GM12878 (cell line): ENCODE results near the gene PHF21B. TPM values are rescaled to one million over a fixed set of nuclear protein-coding genes. Genes with fewer than 3 reads are reported as not detected.

Experiments used
- ATAC-seq: fragments of 200-7000 bp; cut with Tn5 transposase; 3 replicates; pipeline ENCODE4 v1.9.1; 2020; ENCODE audit warnings: mild to moderate bottlenecking, moderate library complexity
- BruUV-seq: library from RNA; stranded (reverse); fragments of 400-500 nt; replicated peaks from 2 replicates; lab custom pipeline; 2021; lab: Mats Ljungman, UMichigan
- CTCF ChIA-PET: fragments of 300-600 bp; sonication (Branson Sonifier 250); formaldehyde crosslinking; extraction: SDS; loops from one replicate; lab custom pipeline; 2021; ENCODE audit warnings: inconsistent platforms; lab: Yijun Ruan, JAX
- POLR2A ChIA-PET: fragments of 350-600 bp; formaldehyde crosslinking; extraction: SDS; loops from one replicate; lab custom pipeline; 2021; ENCODE audit warnings: inconsistent platforms; lab: Charles Lee
- RAD21 ChIA-PET: fragments of 300-600 bp; sonication (Branson Sonifier 250); formaldehyde crosslinking; loops from one replicate; lab custom pipeline; 2023; ENCODE audit warnings: antibody characterized with exemption; ENCODE audit not compliant: unreplicated experiment; lab: Charles Lee
- SMC1A ChIA-PET: fragments of 300-600 bp; sonication (Branson Sonifier 250); formaldehyde crosslinking; loops from one replicate; lab custom pipeline; 2023; ENCODE audit not compliant: unreplicated experiment, uncharacterized antibody; lab: Charles Lee
- DNase-seq: peaks from one replicate; pipeline ENCODE4 v3.0.0-alpha.2; 2011; ENCODE audit warnings: low read depth, low spot score
- FAIRE-seq: peaks from 3 replicates; lab custom pipeline; 2011; peaks lifted over from hg19 to GRCh38; lab: Jason Lieb, UNC
- H2AFZ ChIP-seq: 2 replicates; pipeline ENCODE4 v1.6.0; 2011; ENCODE audit warnings: low read depth, low read length, control low read depth; ENCODE audit not compliant: control insufficient read depth
- H3K27ac ChIP-seq: 2 replicates; pipeline ENCODE4 v1.5.1; 2011; ENCODE audit warnings: control low read depth; ENCODE audit not compliant: control insufficient read depth, insufficient read depth
- H3K27me3 ChIP-seq, 2 experiments: replicated peaks in 1 of 2; 2 replicates each; pipeline versions ENCODE4 v1.6.0 to v1.6.1; 2011; ENCODE audit warnings: low read length in 1 of 2; ENCODE audit not compliant: control insufficient read depth in 2 of 2, insufficient read depth in 2 of 2
- H3K36me3 ChIP-seq, 2 experiments: 2 replicates each; pipeline ENCODE4 v1.5.1; 2011; ENCODE audit warnings: low read length in 1 of 2; ENCODE audit not compliant: control insufficient read depth in 2 of 2, insufficient read depth in 2 of 2
- H3K4me1 ChIP-seq: 2 replicates; pipeline ENCODE4 v1.6.1; 2011; ENCODE audit warnings: mild to moderate bottlenecking, low read length, moderate library complexity, mixed read lengths; ENCODE audit not compliant: control insufficient read depth, insufficient read depth
- H3K4me2 ChIP-seq: 2 replicates; pipeline ENCODE4 v1.6.0; 2011; ENCODE audit warnings: control low read depth; ENCODE audit not compliant: control insufficient read depth, insufficient read depth
- H3K4me3 ChIP-seq: fragments of 200-600 bp; sonication (generic); 2 replicates; pipeline ENCODE4 v1.5.1; 2016
- H3K79me2 ChIP-seq: 2 replicates; pipeline ENCODE4 v1.6.0; 2011; ENCODE audit warnings: low read length; ENCODE audit not compliant: control insufficient read depth, insufficient read depth
- H3K9ac ChIP-seq: 2 replicates; pipeline ENCODE4 v1.8.0; 2011; ENCODE audit warnings: low read length, control low read depth, mixed read lengths; ENCODE audit not compliant: control insufficient read depth, insufficient read depth
- H3K9me3 ChIP-seq: replicated peaks from 3 replicates; pipeline ENCODE4 v1.5.1; 2011; ENCODE audit warnings: mild to moderate bottlenecking, low read length; ENCODE audit not compliant: control insufficient read depth, insufficient read depth
- H4K20me1 ChIP-seq: 2 replicates; pipeline ENCODE4 v1.6.0; 2011; ENCODE audit not compliant: control insufficient read depth, insufficient read depth
- BACH1 ChIP-seq: fragments of 450-650 bp; IDR thresholded peaks from 2 replicates; pipeline ENCODE4 v1.6.1; 2017; ENCODE audit warnings: mild to moderate bottlenecking, borderline replicate concordance
- CBFB ChIP-seq: IDR thresholded peaks from 2 replicates; pipeline ENCODE4 v1.6.1; 2016; ENCODE audit warnings: antibody characterized with exemption, low read depth
- CBX3 ChIP-seq: fragments of 200-600 bp; sonication (generic); IDR thresholded peaks from 2 replicates; pipeline ENCODE4 v1.6.1; 2016; ENCODE audit warnings: low read depth, borderline replicate concordance
- CHD4 ChIP-seq: fragments of 200-600 bp; sonication (generic); IDR thresholded peaks from 2 replicates; pipeline ENCODE4 v1.6.1; 2016; ENCODE audit warnings: mild to moderate bottlenecking
- CREM ChIP-seq: IDR thresholded peaks from 2 replicates; pipeline ENCODE4 v1.6.1; 2014; ENCODE audit warnings: antibody characterized with exemption, low read depth
- MEF2B ChIP-seq: fragments of 450-650 bp; IDR thresholded peaks from 2 replicates; pipeline ENCODE4 v1.6.1; 2018; ENCODE audit warnings: mild to moderate bottlenecking, moderate library complexity; ENCODE audit not compliant: partially characterized antibody, poor library complexity, severe bottlenecking
- MXI1 ChIP-seq: fragments of 150-350 bp; IDR thresholded peaks from 2 replicates; pipeline ENCODE4 v1.6.1; 2011; ENCODE audit warnings: low read depth, mild to moderate bottlenecking, inconsistent platforms, low read length, improper control_type of control experiment
- PAX8 ChIP-seq: fragments of 450-650 bp; IDR thresholded peaks from 2 replicates; pipeline ENCODE4 v1.6.1; 2017; ENCODE audit warnings: mild to moderate bottlenecking, moderate library complexity
- POLR2AphosphoS2 ChIP-seq: IDR thresholded peaks from 2 replicates; pipeline ENCODE4 v1.6.1; 2011; ENCODE audit warnings: low read depth, mild to moderate bottlenecking, low read length, improper control_type of control experiment, moderate library complexity
- POU2F2 ChIP-seq: IDR thresholded peaks from 3 replicates; pipeline ENCODE4 v1.6.1; 2011; ENCODE audit warnings: low read depth, mild to moderate bottlenecking, low read length, borderline replicate concordance
- RAD21 ChIP-seq: IDR thresholded peaks from 2 replicates; pipeline ENCODE4 v1.6.1; 2011; ENCODE audit warnings: mild to moderate bottlenecking, low read depth, low read length, moderate library complexity; ENCODE audit not compliant: insufficient read depth
- RB1 ChIP-seq: fragments of 450-650 bp; formaldehyde crosslinking; IDR thresholded peaks from 2 replicates; pipeline ENCODE4 v1.6.1; 2017; ENCODE audit warnings: mild to moderate bottlenecking, borderline replicate concordance
- RBBP5 ChIP-seq: fragments of 200-600 bp; sonication (generic); conservative IDR thresholded peaks from 2 replicates; pipeline ENCODE4 v1.6.1; 2016
- STAT3 ChIP-seq: IDR thresholded peaks from 2 replicates; pipeline ENCODE4 v1.6.1; 2011; ENCODE audit warnings: low read depth, low read length, improper control_type of control experiment
- TBL1XR1 ChIP-seq: IDR thresholded peaks from 2 replicates; pipeline ENCODE4 v1.6.1; 2012; ENCODE audit warnings: low read depth, low read length, improper control_type of control experiment
- WRNIP1 ChIP-seq: IDR thresholded peaks from 2 replicates; pipeline ENCODE4 v1.6.1; 2011; ENCODE audit warnings: low read depth, low read length, improper control_type of control experiment, borderline replicate concordance
- WGBS: methylation state at CpG from one replicate; pipeline ENCODE4 v1.1.6; 2016; ENCODE audit warnings: low lambda C conversion rate; ENCODE audit not compliant: insufficient replicate concordance, insufficient coverage; ENCODE audit errors: missing lambda C conversion rate; 5-methylcytosine and 5-hydroxymethylcytosine counted together
- in situ Hi-C: fragments of 300-500 bp; cut with MboI; formaldehyde crosslinking; loops from 9 replicates; pipeline ENCODE4 v1.14.3; 2018; ENCODE audit warnings: mixed read lengths
- intact Hi-C: fragments of 100-400 bp; cut with micrococcal nuclease; formaldehyde crosslinking; loops from one replicate; pipeline ENCODE4 v1.14.2; 2022; ENCODE audit not compliant: unreplicated experiment
- polyA plus RNA-seq, 11 experiments: library from polyadenylated mRNA; depleted of rRNA in 4 of 11; unstranded in 6 of 11; stranded (reverse) in 5 of 11; fragments of >200 nt; fragmentation: Nextera tagmentation in 4 of 11; fragmentation: Illumina TruSeq in 1 of 11; extraction: Ambion mirVana in 4 of 11; extraction: Trizol in 1 of 11; gene quantifications; 1 replicate in 1 of 11; 2 replicates in 10 of 11; pipeline versions ENCODE4 v1.2.1 to v1.2.3, GENCODE V29; 2011 to 2016; ENCODE audit warnings: inconsistent platforms in 2 of 11, missing spikeins in 2 of 11, low read depth in 1 of 11
- total RNA-seq, 4 experiments: library from RNA; depleted of rRNA in 3 of 4; stranded (reverse); fragments of >200 nt in 3 of 4; fragmentation: Illumina TruSeq in 1 of 4; extraction: Trizol in 1 of 4; gene quantifications; 2 replicates each; pipeline versions ENCODE4 v1.2.1 to v1.2.3, GENCODE V29; 2013 to 2021
- TF ChIP-seq, protein P1 (sequence below): IDR thresholded peaks from 2 replicates; pipeline ENCODE4 v1.6.1; 2011; ENCODE audit warnings: borderline replicate concordance, low read depth, mild to moderate bottlenecking, moderate library complexity, mixed read lengths, low read length; ENCODE audit not compliant: insufficient read depth; ENCODE audit errors: extremely low read length
- TF ChIP-seq, protein P2 (sequence below): fragments of 450-650 bp; IDR thresholded peaks from 2 replicates; pipeline ENCODE4 v1.6.1; 2018; ENCODE audit warnings: mild to moderate bottlenecking, low read depth, moderate library complexity; ENCODE audit not compliant: partially characterized antibody

PHF21B gene
- total and polyA plus RNA-seq, 10 of the 15 experiments (the other 5 are each of a cell fraction or from before 2014, with no cell fraction given): 0.03 to 0.35 TPM; not detected in 8

DNA sequence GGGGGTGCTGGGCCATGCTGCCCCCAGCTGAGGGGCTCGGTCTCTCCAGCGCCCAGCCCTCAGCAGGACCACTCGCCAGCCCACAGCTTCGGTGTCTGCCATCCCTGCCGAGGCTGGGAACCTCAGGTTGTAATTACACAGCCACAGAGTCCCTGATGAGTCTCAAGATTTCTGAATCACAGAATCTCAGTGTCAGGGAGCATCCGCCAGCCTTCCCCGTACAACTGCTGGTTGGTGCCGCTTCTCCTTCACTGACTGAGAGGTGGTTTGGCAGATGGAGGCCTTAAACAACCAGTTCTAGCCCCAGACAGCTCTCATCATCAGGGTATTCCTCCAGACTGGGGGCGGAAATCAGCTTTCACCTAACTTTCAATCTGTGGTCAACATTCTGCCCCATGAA is 13.7 kb downstream of the PHF21B start:
- ATAC-seq (no peak), DNase-seq (no peak), FAIRE-seq (no peak)
- RAD21 ChIA-PET: no interaction called here
- in situ Hi-C loops (no loop called here), intact Hi-C loops (no loop called here)
- Histone ChIP-seq H3K79me2 (no peaks in the 10 kb centered on the region), H3K9me3 (no peaks in the 10 kb centered on the region; the same call in 2 of the 3 replicates), H3K27ac (no peak overlapping the region), H3K36me3 (no peaks in the 10 kb centered on the region), H3K4me2 (no peak overlapping the region), H2AFZ (no peak overlapping the region), H3K4me1 (no peaks in the 10 kb centered on the region), H3K4me3 (no peak overlapping the region), H3K9ac (no peak overlapping the region), H4K20me1 (no peaks in the 10 kb centered on the region), H3K27me3 (no peaks in the 10 kb centered on the region; a peak in 3 of 4 replicates)
- WGBS: 25% methylated on average over 9 of the region's 9 CpGs
- TF ChIP-seq POLR2AphosphoS2 (no peak), RAD21 (no peak), CREM (no peak), STAT3 (no peak), CHD4 (no peak), RBBP5 (no peak), MEF2B (no peak), POU2F2 (no peak), CBX3 (no peak), CBFB (no peak), TBL1XR1 (no peak), PAX8 (no peak), BACH1 (no peak), MXI1 (no peak), RB1 (no peak), WRNIP1 (no peak)
- TF ChIP-seq, protein P1, sequence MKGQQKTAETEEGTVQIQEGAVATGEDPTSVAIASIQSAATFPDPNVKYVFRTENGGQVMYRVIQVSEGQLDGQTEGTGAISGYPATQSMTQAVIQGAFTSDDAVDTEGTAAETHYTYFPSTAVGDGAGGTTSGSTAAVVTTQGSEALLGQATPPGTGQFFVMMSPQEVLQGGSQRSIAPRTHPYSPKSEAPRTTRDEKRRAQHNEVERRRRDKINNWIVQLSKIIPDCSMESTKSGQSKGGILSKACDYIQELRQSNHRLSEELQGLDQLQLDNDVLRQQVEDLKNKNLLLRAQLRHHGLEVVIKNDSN: no peak
- TF ChIP-seq, protein P2, sequence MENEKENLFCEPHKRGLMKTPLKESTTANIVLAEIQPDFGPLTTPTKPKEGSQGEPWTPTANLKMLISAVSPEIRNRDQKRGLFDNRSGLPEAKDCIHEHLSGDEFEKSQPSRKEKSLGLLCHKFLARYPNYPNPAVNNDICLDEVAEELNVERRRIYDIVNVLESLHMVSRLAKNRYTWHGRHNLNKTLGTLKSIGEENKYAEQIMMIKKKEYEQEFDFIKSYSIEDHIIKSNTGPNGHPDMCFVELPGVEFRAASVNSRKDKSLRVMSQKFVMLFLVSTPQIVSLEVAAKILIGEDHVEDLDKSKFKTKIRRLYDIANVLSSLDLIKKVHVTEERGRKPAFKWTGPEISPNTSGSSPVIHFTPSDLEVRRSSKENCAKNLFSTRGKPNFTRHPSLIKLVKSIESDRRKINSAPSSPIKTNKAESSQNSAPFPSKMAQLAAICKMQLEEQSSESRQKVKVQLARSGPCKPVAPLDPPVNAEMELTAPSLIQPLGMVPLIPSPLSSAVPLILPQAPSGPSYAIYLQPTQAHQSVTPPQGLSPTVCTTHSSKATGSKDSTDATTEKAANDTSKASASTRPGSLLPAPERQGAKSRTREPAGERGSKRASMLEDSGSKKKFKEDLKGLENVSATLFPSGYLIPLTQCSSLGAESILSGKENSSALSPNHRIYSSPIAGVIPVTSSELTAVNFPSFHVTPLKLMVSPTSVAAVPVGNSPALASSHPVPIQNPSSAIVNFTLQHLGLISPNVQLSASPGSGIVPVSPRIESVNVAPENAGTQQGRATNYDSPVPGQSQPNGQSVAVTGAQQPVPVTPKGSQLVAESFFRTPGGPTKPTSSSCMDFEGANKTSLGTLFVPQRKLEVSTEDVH: no peak
- SMC1A ChIA-PET: no interaction called here
- POLR2A ChIA-PET: no interaction called here
- no TSS peak for BruUV-seq
- CTCF ChIA-PET: no interaction called here
